HG03175 (cell line): ENCODE data around the gene CCDC152.
A peak's percentile ranks its signal among the peaks of the same experiment; 100 is the strongest.

Experiments used
- ATAC-seq: cut with Tn5 transposase; IDR thresholded peaks from one replicate; pipeline ENCODE4 v1.9.1; 2021; ENCODE audit warnings: mild to moderate bottlenecking, moderate library complexity; ENCODE audit not compliant: unreplicated experiment

The CCDC152 gene

DNA sequence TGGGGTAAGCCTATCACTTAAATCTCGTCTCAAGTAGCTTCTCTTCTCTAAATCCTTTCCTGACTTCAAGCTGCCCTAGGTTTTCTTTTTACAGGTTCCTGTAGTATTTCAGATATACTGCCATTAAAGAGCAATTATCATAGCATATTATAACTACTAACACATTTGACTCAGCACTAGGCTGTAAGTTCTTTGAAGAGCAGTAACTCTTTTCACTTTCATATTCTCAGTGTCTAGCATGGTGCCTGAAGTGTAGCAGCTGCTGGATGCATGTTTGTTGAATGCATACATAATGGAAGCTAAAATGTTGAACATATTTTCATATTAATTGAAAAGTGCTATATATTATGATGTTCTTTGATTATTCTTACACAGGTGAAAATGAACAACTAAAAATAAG is 22.5 kb downstream of the CCDC152 start:
- peak; percentile 55 for ATAC-seq

DNA sequence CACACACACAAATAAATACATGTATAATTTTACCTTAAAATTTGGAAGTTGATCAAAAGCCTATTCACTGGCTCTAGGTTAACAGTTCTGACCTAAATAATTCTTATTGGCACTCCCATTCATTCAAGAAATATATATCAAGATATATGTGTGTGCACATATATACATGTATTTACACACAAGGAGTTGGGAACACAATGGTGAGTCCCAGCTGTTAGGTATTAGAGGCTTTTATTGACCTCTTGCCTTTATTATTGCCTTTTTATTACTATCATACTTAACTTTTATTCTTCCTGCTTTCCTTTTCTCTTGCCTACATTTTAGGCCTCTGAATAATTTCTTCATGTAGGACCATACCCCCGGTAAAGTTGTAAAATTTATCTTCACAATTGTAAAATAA is 25.0 kb downstream of the CCDC152 start:
- no peak for ATAC-seq

DNA sequence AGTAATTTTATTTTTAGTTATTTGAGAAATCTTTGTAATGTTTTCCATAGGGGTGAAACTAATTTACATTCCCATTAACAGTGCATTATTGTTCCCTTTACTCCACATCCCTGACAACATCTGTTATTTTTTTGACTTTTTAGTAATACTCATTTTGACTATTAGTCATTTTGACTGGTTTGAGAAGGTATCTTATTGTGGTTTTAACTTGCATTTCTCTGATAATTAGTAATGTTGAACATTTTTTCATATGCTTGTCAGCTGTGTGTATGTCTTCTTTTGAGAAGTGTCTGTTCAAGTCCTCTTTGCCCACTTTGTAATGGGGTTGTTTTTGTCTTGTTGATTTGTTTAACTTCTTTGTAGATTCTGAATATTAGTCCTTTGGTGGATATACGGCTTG is 27.5 kb downstream of the CCDC152 start:
- no peak for ATAC-seq

DNA sequence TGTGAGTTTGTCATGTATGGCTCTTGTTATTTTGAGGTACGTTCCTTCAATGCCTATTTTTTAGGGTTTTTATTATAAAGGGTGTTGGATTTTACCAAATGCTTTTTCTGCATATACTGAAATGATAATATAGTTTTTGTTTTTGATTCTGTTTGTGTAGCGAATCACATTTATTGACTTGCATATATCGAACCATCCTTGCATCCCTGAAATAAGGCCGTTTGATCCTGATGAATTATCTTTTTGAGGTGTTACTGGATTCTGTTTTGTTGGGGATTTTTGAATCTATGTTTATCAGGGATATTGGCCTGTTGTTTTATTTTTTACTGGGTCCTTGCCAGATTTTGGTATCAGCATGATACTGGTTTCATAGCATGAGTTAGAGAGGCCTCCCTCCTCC is 29.1 kb downstream of the CCDC152 start:
- ATAC-seq, result no peak

DNA sequence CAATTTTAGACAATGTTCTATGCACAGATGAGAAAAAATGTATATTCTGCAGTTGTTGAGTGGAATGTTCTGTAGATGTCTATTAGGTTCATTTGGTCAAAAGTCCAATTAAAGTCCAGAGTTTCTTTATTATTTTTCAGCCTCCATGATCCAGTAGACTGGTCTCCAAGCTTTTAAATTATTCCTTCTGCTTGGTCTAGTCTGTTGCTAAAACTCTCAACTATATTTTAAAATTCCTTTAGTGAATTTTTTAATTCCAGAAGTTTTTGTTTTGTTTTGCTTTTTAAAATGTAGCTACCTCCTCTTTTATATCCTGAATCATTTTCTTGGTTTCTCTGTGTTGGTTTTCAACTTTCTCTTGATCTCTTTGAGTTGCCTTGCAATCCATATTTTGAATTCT is 30.5 kb downstream of the CCDC152 start:
- ATAC-seq, result no peak

DNA sequence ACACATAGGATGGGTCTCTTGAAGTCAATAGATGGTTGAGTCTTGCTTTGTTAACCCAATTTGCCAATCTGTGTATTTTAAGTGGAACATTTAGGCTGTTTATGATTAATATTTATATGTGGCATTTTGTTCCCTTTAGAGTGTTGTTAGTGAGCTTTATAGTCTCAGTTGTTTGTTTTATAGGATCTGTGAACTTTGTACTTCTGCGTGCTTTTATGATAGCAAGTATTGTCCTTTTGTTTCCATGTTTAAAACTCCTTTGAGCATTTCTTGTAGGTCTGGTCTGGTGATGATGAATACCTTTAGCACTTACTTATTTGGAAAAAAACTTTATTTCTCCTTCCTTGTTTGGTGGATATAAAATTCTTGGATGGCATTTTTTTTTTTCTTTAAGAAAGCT is 31.2 kb downstream of the CCDC152 start:
- ATAC-seq, result no peak

GRCh38 chr5:42791151-42791550 is 34.5 kb downstream of the CCDC152 start:
- ATAC-seq, result no peak

- ATAC-seq, result no peak
Observed at GRCh38 chr5:42798284-42799240, 41.9 kb downstream of the CCDC152 start.

- no peak for ATAC-seq
Observed at GRCh38 chr5:42799241-42799608, 42.6 kb downstream of the CCDC152 start.

GRCh38 chr5:42799668-42800114 is 43.1 kb downstream of the CCDC152 start:
- no peak for ATAC-seq

DNA sequence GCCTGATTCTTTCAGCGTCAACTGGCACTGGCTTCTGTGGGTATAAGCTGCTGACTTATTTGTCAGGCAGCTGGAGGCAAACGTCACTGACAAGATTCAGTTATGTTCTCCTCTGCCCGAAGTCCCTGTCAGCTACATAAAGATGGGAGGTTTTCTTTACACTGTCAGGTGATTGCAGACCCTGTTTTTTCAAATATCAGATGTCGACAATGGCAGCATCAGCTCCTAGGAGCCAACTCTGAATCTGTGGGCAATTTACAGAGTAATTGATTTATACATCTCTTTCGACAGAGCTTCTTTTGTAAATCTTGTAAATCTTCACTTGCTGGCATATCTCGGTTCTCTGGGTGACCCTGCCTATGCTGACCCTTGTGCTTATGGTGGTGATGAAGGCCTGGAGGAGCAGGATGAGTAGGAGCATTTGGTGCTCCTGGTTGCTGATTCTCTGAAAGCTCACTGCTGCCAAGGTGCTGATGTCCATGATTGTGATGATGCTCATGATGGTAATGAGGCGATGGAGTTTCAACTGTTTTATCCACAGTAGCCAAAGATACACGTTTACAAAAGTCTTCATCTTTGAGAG is 44.2 kb downstream of the CCDC152 start:
- no peak for ATAC-seq

DNA sequence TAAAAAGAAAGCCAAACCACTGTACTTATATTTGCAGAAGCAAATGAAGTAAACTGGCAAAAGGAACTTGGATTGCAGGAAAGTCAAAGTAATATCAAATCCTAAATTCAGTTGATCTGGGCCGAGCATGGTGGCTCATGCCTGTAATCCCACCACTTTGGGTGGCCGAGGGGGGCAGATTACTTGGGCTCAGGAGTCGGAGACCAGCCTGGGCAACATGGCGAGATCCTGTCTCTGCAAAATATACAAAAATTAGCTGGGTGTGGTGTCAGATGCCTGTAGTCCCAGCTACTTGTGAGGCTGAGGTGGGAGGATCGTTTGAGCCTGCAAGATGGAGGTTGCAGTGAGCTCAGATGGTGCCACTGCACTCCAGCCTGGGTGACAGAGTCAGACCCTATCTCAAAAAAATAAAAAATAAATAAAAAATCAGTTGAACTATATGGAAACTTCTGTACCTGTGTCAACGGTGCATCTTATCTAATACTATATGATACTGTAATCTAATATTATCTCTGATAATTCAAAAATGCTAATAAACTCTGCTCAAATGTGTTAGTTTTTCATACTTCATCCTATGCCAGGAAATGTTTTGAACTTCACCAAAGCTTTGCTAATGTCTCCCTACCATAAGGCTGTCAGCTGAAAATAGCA is 45.0 kb downstream of the CCDC152 start:
- ATAC-seq, result no peak

DNA sequence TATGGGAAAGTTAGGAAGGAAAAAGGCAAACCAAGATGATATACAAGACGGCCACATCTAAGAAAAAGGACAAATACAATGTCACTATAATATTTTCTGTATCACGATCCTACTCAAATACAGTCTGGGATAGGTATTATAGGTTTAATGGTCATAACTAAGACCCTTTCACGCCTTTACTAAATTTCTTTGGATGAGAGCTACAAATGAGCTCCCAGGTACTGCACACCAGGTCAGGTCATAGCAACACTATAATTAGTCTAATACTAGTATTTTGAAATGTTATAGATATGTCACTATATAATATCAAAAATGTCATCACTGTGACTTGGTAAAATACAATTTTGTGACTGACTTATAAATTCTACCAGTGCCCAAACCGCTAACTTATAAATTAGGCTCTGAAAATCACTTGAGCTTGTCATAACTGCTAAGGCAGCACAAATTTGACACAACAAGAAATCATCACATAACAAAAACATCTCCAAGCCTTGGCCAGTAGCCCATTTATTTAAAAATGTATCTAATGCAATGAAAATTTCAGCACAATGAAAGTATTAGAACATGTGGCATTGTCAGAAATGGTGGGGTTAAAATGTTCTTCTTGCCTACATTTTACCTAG is 48.2 kb downstream of the CCDC152 start:
- ATAC-seq, result no peak

- no peak for ATAC-seq
Observed at GRCh38 chr5:42806004-42806700, 49.5 kb downstream of the CCDC152 start.

DNA sequence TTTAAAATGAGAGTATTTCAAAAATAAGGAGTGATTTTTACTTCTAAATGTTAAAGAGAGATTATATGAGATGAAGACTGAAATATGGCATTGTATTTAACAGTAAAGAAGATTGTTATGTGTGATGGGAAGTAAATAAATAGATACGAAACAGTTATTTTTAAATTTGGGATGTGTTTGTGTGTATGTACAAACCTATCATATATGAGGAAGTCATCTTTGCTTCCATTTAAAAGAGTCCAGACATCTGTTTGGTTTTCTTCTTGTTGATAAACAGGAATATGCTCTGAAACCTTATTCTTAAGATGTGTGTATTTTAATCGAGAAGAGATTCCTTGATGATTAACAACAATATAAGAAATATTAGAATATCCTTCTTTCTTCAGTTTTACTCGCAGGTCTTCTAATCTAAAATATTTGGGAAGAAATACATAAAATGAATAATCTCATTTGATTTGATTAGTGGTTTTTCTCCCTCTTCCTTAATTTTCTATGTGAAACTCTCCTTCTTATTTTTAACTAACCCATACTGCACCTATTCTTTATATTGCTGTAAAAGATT is 50.2 kb downstream of the CCDC152 start:
- no peak for ATAC-seq

- ATAC-seq, result no peak
Observed at GRCh38 chr5:42807722-42808447, 51.3 kb downstream of the CCDC152 start.

- ATAC-seq, result no peak
Observed at GRCh38 chr5:42808888-42809611, 52.4 kb downstream of the CCDC152 start.

- no peak for ATAC-seq
Observed at GRCh38 chr5:42810834-42811590, 54.4 kb downstream of the CCDC152 start.
